Fibroblast of lung (primary cell): ENCODE results near the gene DUSP3. TPM values are rescaled to one million over a fixed set of nuclear protein-coding genes. Genes with fewer than 3 reads are reported as not detected.

Source experiments
- DNase-seq, 2 donors: peaks; one replicate each; pipeline versions ENCODE4 v3.0.0 to v3.0.0-alpha.2; 2010; ENCODE audit warnings: low read depth in 2 of 2
- H2AFZ ChIP-seq: 2 replicates; pipeline ENCODE4 v1.5.1; 2012; ENCODE audit warnings: low read length, control low read depth, inconsistent platforms
- H3K27ac ChIP-seq: 2 replicates; pipeline ENCODE4 v1.5.1; 2011; ENCODE audit warnings: low read length, control low read depth; ENCODE audit not compliant: insufficient read depth
- H3K27me3 ChIP-seq: 2 replicates; pipeline ENCODE4 v1.5.1; 2011; ENCODE audit warnings: mild to moderate bottlenecking, low read length; ENCODE audit not compliant: control insufficient read depth, insufficient read depth
- H3K36me3 ChIP-seq: 2 replicates; pipeline ENCODE4 v1.5.1; 2011; ENCODE audit warnings: low read length; ENCODE audit not compliant: control insufficient read depth, insufficient read depth
- H3K4me1 ChIP-seq: 2 replicates; pipeline ENCODE4 v1.5.1; 2011; ENCODE audit warnings: low read length; ENCODE audit not compliant: control insufficient read depth, insufficient read depth; ENCODE audit errors: extremely low read depth
- H3K4me2 ChIP-seq: 2 replicates; pipeline ENCODE4 v1.5.1; 2011; ENCODE audit warnings: low read length, control low read depth; ENCODE audit not compliant: insufficient read depth; ENCODE audit errors: extremely low read depth
- H3K4me3 ChIP-seq, 4 experiments: fragments of 200-600 bp in 1 of 4; sonication (generic) in 1 of 4; replicated peaks in 1 of 4; 2 replicates each; pipeline ENCODE4 v1.5.1; 2011 to 2016; ENCODE audit warnings: low read length in 4 of 4, low read depth in 3 of 4, mild to moderate bottlenecking in 3 of 4, control low read depth in 2 of 4, inconsistent platforms in 1 of 4, mixed read lengths in 1 of 4; ENCODE audit not compliant: insufficient read depth in 1 of 4; ENCODE audit errors: control extremely low read depth in 1 of 4
- H3K79me2 ChIP-seq: 2 replicates; pipeline ENCODE4 v1.5.1; 2012; ENCODE audit warnings: mild to moderate bottlenecking, low read length, inconsistent platforms; ENCODE audit not compliant: control insufficient read depth, insufficient read depth
- H3K9ac ChIP-seq: 2 replicates; pipeline ENCODE4 v1.5.1; 2011; ENCODE audit warnings: mild to moderate bottlenecking, low read length, control low read depth; ENCODE audit not compliant: insufficient read depth
- H3K9me3 ChIP-seq: 2 replicates; pipeline ENCODE4 v1.5.1; 2012; ENCODE audit warnings: low read depth, low read length; ENCODE audit not compliant: control insufficient read depth, insufficient read depth
- H4K20me1 ChIP-seq: 2 replicates; pipeline ENCODE4 v1.5.1; 2011; ENCODE audit warnings: low read length; ENCODE audit not compliant: control insufficient read depth, insufficient read depth; ENCODE audit errors: extremely low read depth
- EZH2 ChIP-seq: IDR thresholded peaks from 2 replicates; pipeline ENCODE4 v1.5.1; 2012; ENCODE audit warnings: low read length, control low read depth, mild to moderate bottlenecking; ENCODE audit errors: missing control alignments
- polyA plus RNA-seq, 2 donors: library from polyadenylated mRNA; depleted of rRNA in 1 of 2; stranded (reverse) in 1 of 2; unstranded in 1 of 2; fragments of >200 nt; gene quantifications; 2 replicates each; pipeline ENCODE4 v1.2.1, GENCODE V29; 2011 to 2012; ENCODE audit warnings: missing spikeins in 1 of 2
- total RNA-seq: library from RNA; depleted of rRNA; stranded (reverse); fragments of >200 nt; gene quantifications from 2 replicates; pipeline ENCODE4 v1.2.1, GENCODE V29; 2014
- TF ChIP-seq, protein P1 (sequence below), 2 donors: IDR thresholded peaks in 1 of 2; conservative IDR thresholded peaks in 1 of 2; 1 replicate in 1 of 2; 2 replicates in 1 of 2; pipeline ENCODE4 v1.5.1; 2011 to 2012; ENCODE audit warnings: low read length in 2 of 2, control low read depth in 1 of 2, inconsistent platforms in 1 of 2, low read depth in 1 of 2, mild to moderate bottlenecking in 1 of 2

The DUSP3 gene
- total and polyA plus RNA-seq, 2 donors (not counting 1 experiment from before 2014, with no cell fraction given): 51.2 to 55.9 TPM

DNA sequence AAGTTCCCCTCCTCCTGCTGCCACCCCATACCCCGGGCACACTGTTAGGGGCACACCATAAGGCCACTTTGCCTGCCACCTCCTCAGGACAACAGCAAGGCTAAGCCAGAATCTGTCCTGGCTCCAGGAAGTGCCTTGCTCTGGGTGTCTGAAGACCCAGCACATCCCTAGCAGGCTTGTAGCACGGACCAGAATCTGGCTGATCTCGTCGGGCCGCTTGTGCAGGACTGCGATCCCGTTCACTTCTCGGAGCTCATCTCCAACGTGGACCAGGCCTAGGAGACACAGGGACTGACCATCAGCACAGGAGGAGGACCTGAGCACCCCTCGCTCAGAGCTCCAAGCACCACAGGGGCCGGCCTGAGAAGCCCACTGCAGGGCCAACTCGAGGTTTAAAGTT lies 46.8 kb upstream of the DUSP3 start:
- Histone ChIP-seq H3K4me3 (no peak overlapping the region), H3K9ac (no peak overlapping the region), H3K79me2 (no peaks in the 10 kb centered on the region), H3K4me2 (no peak overlapping the region), H3K27me3 (no peaks in the 10 kb centered on the region), H3K27ac (no peak overlapping the region), H3K9me3 (no peaks in the 10 kb centered on the region), H4K20me1 (no peaks in the 10 kb centered on the region), H2AFZ (no peak overlapping the region), H3K4me1 (no peaks in the 10 kb centered on the region), H3K36me3 (peaks cover 23% of the 10 kb centered on the region)
- no peak for DNase-seq
- TF ChIP-seq EZH2: no peak
- TF ChIP-seq, protein P1, sequence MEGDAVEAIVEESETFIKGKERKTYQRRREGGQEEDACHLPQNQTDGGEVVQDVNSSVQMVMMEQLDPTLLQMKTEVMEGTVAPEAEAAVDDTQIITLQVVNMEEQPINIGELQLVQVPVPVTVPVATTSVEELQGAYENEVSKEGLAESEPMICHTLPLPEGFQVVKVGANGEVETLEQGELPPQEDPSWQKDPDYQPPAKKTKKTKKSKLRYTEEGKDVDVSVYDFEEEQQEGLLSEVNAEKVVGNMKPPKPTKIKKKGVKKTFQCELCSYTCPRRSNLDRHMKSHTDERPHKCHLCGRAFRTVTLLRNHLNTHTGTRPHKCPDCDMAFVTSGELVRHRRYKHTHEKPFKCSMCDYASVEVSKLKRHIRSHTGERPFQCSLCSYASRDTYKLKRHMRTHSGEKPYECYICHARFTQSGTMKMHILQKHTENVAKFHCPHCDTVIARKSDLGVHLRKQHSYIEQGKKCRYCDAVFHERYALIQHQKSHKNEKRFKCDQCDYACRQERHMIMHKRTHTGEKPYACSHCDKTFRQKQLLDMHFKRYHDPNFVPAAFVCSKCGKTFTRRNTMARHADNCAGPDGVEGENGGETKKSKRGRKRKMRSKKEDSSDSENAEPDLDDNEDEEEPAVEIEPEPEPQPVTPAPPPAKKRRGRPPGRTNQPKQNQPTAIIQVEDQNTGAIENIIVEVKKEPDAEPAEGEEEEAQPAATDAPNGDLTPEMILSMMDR (conservative IDR thresholded peaks at IDR 0.05 in 1 of 2, IDR thresholded peaks at IDR 0.05 in 1 of 2; ENCODE audit: low read depth in 1 of 2, low read length in 2 of 2): no peak

DNA sequence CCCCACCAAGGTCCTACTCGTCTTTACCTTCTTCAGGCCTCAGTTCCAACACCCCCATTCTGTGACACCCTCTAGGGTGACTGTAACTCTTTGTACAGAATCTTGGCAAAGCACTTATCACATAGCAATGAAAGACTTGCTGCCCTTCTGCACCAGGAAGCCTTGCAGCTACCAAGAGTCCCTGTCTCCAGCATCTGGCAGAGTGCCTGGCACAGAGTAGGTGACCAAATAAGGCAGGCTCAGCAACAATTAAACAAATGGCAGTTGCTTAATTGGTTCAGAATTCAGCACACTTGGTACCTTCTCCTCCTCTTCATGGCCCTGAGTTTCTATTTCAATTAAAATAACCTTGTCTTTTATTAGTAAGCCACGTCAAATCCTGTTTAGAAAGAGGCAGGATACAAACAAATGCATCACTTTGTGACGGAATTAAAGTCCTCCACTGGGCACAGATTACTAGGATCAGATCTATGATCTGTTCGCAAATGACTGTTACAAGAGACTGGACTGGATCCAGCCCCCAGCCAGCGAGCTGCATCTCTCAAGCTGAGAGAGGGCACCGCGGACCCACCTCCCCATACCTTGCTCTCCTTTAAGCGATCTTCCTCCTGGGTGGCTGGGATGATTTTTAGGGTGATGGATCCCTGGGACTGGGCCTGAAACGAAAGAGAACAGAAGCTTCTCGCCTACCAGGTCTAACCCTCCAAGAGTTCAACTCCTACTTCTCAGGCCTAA lies 44.7 kb upstream of the DUSP3 start:
- Histone ChIP-seq H2AFZ (no peak overlapping the region), H3K79me2 (no peaks in the 10 kb centered on the region), H3K9me3 (no peaks in the 10 kb centered on the region), H3K9ac (no peak overlapping the region), H3K36me3 (peaks cover 13% of the 10 kb centered on the region), H3K4me1 (no peaks in the 10 kb centered on the region), H3K27ac (no peak overlapping the region), H4K20me1 (no peaks in the 10 kb centered on the region), H3K4me2 (no peak overlapping the region), H3K27me3 (no peaks in the 10 kb centered on the region), H3K4me3 (no peak overlapping the region)
- TF ChIP-seq, protein P1 (conservative IDR thresholded peaks at IDR 0.05 in 1 of 2, IDR thresholded peaks at IDR 0.05 in 1 of 2; ENCODE audit: low read depth in 1 of 2, low read length in 2 of 2): no peak
- TF ChIP-seq EZH2: no peak
- no peak for DNase-seq

DNA sequence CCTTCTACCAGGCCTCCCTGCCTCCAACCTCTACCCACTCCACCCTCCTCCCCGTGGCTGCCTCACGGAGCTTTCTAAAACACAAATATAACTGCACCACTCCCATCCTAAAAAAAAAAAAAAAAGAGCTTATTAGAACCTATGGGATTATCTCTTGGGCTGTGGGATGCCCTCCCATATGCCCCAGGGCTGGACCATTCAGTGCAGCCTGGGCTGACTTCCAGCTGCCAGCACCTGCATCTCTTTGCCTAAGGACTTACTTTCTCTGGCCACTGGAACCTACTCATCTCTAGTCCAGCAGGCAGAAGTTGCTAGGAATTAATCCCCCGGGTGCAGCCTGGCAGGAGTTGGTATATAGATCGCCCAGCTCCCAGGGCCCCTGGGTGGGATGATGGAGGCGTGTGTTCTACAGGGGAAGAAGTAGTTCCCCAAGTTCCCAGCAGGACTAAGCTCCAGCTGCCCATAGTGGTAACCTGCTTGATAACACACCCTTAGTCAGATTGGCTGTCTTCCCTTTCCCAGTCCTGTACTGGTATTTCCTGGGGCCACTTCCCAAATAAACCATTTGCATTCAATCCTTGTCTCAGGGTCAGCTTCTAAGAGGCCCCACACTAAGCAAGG lies 43.9 kb upstream of the DUSP3 start:
- Histone ChIP-seq H3K9me3 (no peaks in the 10 kb centered on the region), H3K27ac (no peak overlapping the region), H3K4me3 (no peak overlapping the region), H3K79me2 (no peaks in the 10 kb centered on the region), H3K27me3 (no peaks in the 10 kb centered on the region), H3K4me1 (no peaks in the 10 kb centered on the region), H2AFZ (no peak overlapping the region), H3K4me2 (no peak overlapping the region), H3K36me3 (peaks cover 12% of the 10 kb centered on the region), H3K9ac (no peak overlapping the region), H4K20me1 (no peaks in the 10 kb centered on the region)
- DNase-seq: no peak
- TF ChIP-seq EZH2: no peak
- TF ChIP-seq, protein P1 (conservative IDR thresholded peaks at IDR 0.05 in 1 of 2, IDR thresholded peaks at IDR 0.05 in 1 of 2; ENCODE audit: low read depth in 1 of 2, low read length in 2 of 2): no peak
